Urothelium cell line (cell line): ENCODE measurements around the gene CYP26B1.
"Not testable (repeated sequence)": the region's sequence is repeated elsewhere in the genome, so short reads cannot be mapped to it uniquely, and the experiment has no call there.

Experiments used
- DNase-seq: peaks from one replicate; pipeline ENCODE4 v3.0.0; 2011; ENCODE audit warnings: low spot score, mixed read lengths
- FAIRE-seq: peaks from 2 replicates; lab custom pipeline; 2011; peaks lifted over from hg19 to GRCh38; lab: Jason Lieb, UNC

The CYP26B1 gene

DNA sequence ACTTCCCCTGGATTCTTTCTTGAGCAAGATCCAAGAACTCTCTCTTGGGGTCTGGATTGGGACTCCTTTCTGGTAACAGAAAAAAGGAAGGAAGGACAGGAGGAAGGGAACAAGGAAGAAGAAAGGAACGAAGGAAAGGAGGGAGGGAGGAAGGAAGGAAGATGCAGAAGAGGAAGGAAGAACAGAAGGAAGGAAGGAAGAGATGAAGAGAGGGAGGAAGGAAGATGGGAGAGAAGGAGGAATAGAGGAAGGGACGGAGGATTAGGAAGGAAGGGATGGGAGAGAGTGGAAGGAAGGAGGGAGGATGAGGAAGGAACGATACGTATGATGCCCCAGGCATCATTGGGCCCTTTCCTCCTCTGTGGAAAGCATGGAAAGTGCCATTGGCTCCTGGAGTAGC is 58.6 kb downstream of the CYP26B1 start:
- DNase-seq, result no peak
- no peak for FAIRE-seq

DNA sequence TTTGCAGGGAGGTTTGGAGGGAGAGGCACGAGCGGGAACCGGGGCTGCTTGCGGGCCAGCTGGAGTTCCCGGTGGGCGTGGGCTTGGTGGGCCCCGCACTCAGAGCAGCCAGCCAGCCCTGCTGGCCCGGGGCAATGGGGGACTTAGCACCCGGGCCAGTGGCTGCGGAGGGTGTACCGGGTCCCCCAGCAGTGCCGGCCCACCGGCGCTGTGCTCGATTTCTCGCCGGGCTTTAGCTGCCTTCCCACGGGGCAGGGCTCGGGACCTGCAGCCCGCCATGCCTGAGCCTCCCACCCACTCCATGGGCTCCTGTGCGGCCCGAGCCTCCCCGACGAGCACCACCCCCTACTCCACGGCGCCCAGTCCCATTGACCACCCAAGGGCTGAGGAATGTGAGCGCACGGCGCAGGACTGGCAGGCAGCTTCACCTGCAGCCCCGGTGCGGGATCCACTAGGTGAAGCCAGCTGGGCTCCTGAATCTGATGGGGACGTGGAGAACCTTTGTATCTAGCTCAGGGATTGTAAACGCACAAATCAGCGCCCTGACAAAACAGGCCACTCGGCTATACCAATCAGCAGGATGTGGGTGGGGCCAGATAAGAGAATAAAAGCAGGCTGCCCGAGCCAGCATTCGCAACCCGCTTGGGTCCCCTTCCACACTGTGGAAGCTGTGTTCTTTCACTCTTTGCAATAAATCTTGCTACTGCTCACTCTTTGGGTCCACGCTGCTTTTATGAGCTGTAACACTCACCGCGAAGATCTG is 60.6 kb downstream of the CYP26B1 start:
- not testable (repeated sequence) for DNase-seq, FAIRE-seq

DNA sequence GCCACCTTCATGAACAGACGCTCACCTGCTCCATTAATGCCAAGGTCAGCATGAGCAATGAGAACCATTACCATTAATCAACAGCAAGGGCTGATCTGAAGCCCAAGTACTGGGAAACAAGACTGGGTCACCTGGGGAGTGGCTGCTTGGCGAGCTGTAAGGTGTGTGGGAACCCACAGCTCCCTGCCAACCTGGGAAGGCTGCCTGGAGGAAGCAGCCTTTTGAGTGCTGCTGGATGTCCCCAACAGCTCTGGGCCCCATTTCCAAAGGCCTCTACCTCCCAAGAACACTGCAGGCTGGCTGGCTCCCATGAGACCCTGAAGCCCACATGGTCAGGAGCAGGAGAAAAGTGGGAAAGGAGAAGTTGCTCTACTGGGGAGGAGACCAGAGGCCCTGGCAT is 62.1 kb downstream of the CYP26B1 start:
- no peak for FAIRE-seq
- no peak for DNase-seq

DNA sequence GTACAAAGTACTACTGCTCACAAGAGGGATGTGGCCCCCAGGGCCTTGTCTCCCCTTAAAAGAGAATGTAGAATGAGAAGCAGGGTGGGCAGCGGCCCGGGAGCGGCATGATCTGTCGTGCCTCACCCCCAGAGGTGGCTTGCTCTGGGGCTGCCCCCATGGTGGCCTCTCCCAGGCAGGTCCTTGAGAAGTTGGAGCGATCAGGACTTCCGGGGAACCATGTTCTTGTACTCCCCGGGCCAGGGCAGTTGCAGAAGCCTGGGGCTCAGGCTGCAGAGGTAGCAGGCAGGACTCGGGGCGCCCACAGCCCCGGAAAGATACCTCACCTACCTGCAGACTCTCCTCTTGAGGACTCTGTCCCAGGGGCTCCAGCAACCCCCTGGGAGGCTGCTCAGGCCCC is 62.6 kb downstream of the CYP26B1 start:
- DNase-seq, result no peak
- FAIRE-seq, result no peak

DNA sequence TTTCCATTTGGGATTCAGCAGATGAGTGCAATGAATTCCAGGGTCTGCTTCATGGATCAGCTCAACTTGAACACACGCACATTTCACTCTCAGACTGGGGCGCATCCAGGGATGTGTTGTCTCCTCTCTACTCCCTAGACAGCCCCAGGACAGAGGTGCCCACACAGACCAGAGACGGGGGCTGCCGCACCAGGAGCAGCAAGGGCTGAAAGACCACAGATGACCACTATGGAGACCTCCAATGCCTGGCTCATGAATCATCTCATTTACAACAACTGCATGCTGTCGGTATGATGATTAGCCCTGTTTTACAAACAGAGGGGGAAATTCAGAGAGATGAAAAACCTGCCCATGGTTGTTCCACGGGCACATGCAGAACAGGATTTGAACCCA is 63.1 kb downstream of the CYP26B1 start:
- DNase-seq (no peak), FAIRE-seq (peak; percentile 62)

DNA sequence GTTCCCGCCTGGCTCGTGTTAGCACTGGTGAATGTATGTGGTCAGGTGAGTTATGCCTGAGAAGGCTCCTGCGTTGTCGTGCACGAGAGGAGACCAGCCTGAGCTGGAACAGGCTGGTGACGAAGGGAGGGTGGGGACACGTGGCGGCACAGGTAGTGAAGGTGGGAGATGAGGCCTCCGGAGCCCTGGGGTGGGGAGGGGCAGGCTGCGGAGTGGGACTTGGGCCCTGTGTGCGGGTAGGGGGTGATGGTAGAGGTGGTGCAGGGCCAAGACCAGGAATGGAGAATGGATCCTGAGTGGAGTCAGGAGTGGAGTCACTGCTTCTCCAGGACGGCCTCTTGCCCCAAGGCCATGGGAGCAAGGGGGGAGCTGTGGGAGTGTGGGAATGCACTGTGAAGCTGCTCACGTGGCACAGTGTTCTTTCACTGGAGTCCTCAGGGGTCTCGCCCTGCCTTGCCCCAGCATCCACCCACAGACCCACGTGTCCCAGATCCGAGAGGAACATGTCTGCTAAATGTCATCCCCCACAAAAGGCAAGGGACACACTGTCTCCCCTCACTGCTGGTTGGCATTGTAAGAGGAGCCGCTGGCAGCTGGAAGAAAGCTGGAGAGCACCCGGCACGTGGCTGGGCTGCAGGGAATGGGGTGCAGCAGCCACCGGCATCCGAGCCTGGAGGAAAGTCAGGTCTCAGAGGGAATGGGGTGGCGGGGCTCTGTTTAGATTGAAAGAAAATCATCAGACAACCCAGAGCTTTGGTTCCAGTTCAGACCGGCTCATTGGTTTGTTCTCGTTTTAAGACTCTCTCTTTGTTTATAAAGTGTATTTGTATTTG is 63.7 kb downstream of the CYP26B1 start:
- DNase-seq (no peak), FAIRE-seq (no peak)

DNA sequence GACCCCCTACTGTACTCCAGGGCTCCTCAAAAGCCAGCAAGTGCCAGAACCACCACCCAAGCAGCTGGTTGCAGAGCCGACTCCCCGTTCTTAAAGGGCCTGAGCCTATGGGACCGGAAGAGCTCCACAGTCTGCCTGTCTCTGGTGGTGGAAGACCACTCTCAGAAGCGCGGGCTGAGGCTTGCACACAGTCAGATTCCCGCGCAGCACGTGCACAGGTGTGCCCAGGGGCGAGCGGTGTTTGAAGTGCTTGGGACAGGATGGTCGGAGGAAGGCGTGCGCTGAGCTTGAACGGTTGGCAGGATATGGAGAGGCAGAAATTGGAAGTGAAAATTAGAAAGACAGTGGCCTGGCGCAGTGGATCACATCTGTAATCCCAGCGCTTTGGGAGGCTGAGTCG is 64.8 kb downstream of the CYP26B1 start:
- FAIRE-seq (no peak), DNase-seq (no peak)

DNA sequence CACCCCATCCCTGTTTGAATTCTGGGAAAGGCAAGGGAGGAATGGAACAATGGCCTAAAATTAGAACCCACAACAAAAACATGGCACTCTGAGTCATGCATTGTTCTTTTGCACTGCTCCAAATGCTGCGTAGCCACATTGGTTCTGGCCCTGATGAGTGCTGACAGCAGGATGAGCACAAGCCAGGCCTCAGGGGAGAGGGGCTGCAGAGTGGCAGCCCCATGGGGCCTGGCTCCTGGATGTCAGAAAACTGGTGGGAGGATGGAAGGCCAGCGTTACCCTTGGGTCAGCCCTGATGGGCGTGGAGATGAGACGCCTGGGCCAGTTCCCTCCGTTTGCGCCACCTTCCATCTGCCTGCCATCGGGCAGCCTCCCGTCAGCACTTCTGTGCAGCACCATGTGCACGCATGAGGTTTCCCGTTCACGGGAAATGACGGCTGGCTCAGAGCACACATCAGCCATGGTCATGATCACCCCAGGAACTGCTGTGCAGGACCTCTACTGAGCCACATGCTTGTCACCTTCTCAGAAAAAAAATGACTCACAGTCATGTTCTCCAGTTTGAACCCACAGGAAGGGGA is 65.6 kb downstream of the CYP26B1 start:
- DNase-seq, result peak; percentile 50
- FAIRE-seq, result peak; percentile 73

DNA sequence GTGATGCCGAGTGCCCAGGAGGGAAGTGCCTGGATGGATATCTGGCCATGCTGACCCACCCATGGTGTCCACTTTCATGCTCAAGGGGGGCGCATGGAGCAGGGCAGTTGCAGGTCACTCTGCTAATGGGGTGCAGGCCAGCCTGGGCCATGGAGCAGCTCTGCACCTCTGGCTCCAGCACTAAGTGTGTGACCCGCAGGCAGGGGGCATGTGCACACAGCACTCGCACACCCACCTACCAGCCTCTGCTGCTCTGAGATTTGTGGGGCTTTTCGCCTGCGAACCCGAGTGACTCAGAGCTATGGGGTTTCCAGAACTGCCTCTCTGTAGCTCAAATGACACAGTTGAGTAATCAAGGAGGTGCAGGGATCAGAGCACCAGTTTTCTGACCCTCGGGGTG is 66.2 kb downstream of the CYP26B1 start:
- DNase-seq (peak; percentile 56), FAIRE-seq (peak; percentile 80)

DNA sequence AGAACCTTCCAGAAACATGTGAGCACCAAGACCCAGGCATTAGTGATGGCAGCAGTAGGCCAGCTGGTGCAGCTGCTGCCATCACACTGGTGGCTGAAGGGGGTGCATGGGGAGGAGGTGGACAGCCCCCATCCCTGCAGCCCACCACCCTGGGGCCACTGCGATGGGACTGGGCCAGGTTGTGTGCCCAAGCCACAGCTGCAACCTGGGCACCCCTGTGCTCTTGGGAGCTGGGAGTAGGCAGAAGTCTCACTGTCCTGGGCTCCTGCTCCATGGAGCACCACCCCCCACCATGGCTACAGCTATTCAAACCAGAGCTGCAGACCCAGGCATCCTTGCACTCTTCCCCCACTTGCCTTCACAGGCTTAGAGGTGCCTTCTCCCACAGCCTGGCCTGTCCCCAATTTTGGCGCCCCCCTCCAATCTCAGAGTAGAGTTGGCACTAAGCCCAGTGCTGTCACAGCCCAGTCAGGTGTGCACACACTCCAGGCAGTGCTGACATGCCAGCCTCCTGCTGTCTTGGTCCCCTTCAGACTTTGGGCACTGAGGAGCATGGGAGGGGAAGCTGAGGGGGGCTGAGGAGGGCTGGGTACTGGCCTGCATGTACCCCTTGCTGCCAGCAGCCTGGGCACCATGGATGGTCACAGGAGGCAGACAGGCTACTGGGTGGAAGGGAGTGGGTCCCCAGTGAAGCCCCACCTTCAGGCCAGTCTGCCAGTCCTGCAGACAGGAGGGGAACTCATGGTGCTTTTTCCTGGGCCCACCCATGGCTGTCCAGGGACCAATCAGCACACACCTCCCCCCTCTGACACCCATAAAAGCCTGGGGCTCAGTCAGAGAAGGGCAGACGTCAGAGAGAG is 67.1 kb downstream of the CYP26B1 start:
- FAIRE-seq (no peak), DNase-seq (no peak)
